GM12878 (cell line): ENCODE results near the gene PCDHGB6. TPM values are rescaled to one million over a fixed set of nuclear protein-coding genes. Genes with fewer than 3 reads are reported as not detected.
"Not testable (repeated sequence)": the region's sequence is repeated elsewhere in the genome, so short reads cannot be mapped to it uniquely, and the experiment has no call there.

Experiments used
- ATAC-seq: fragments of 200-7000 bp; cut with Tn5 transposase; 3 replicates; pipeline ENCODE4 v1.9.1; 2020; ENCODE audit warnings: mild to moderate bottlenecking, moderate library complexity
- BruUV-seq: library from RNA; stranded (reverse); fragments of 400-500 nt; replicated peaks from 2 replicates; lab custom pipeline; 2021; lab: Mats Ljungman, UMichigan
- CTCF ChIA-PET: fragments of 300-600 bp; sonication (Branson Sonifier 250); formaldehyde crosslinking; extraction: SDS; loops from one replicate; lab custom pipeline; 2021; ENCODE audit warnings: inconsistent platforms; lab: Yijun Ruan, JAX
- POLR2A ChIA-PET: fragments of 350-600 bp; formaldehyde crosslinking; extraction: SDS; loops from one replicate; lab custom pipeline; 2021; ENCODE audit warnings: inconsistent platforms; lab: Charles Lee
- RAD21 ChIA-PET: fragments of 300-600 bp; sonication (Branson Sonifier 250); formaldehyde crosslinking; loops from one replicate; lab custom pipeline; 2023; ENCODE audit warnings: antibody characterized with exemption; ENCODE audit not compliant: unreplicated experiment; lab: Charles Lee
- SMC1A ChIA-PET: fragments of 300-600 bp; sonication (Branson Sonifier 250); formaldehyde crosslinking; loops from one replicate; lab custom pipeline; 2023; ENCODE audit not compliant: unreplicated experiment, uncharacterized antibody; lab: Charles Lee
- DNase-seq: peaks from one replicate; pipeline ENCODE4 v3.0.0-alpha.2; 2011; ENCODE audit warnings: low read depth, low spot score
- FAIRE-seq: peaks from 3 replicates; lab custom pipeline; 2011; peaks lifted over from hg19 to GRCh38; lab: Jason Lieb, UNC
- H2AFZ ChIP-seq: 2 replicates; pipeline ENCODE4 v1.6.0; 2011; ENCODE audit warnings: low read depth, low read length, control low read depth; ENCODE audit not compliant: control insufficient read depth
- H3K27ac ChIP-seq: 2 replicates; pipeline ENCODE4 v1.5.1; 2011; ENCODE audit warnings: control low read depth; ENCODE audit not compliant: control insufficient read depth, insufficient read depth
- H3K27me3 ChIP-seq, 2 experiments: replicated peaks in 1 of 2; 2 replicates each; pipeline versions ENCODE4 v1.6.0 to v1.6.1; 2011; ENCODE audit warnings: low read length in 1 of 2; ENCODE audit not compliant: control insufficient read depth in 2 of 2, insufficient read depth in 2 of 2
- H3K36me3 ChIP-seq, 2 experiments: 2 replicates each; pipeline ENCODE4 v1.5.1; 2011; ENCODE audit warnings: low read length in 1 of 2; ENCODE audit not compliant: control insufficient read depth in 2 of 2, insufficient read depth in 2 of 2
- H3K4me1 ChIP-seq: 2 replicates; pipeline ENCODE4 v1.6.1; 2011; ENCODE audit warnings: mild to moderate bottlenecking, low read length, moderate library complexity, mixed read lengths; ENCODE audit not compliant: control insufficient read depth, insufficient read depth
- H3K4me2 ChIP-seq: 2 replicates; pipeline ENCODE4 v1.6.0; 2011; ENCODE audit warnings: control low read depth; ENCODE audit not compliant: control insufficient read depth, insufficient read depth
- H3K4me3 ChIP-seq: fragments of 200-600 bp; sonication (generic); 2 replicates; pipeline ENCODE4 v1.5.1; 2016
- H3K79me2 ChIP-seq: 2 replicates; pipeline ENCODE4 v1.6.0; 2011; ENCODE audit warnings: low read length; ENCODE audit not compliant: control insufficient read depth, insufficient read depth
- H3K9ac ChIP-seq: 2 replicates; pipeline ENCODE4 v1.8.0; 2011; ENCODE audit warnings: low read length, control low read depth, mixed read lengths; ENCODE audit not compliant: control insufficient read depth, insufficient read depth
- H3K9me3 ChIP-seq: replicated peaks from 3 replicates; pipeline ENCODE4 v1.5.1; 2011; ENCODE audit warnings: mild to moderate bottlenecking, low read length; ENCODE audit not compliant: control insufficient read depth, insufficient read depth
- H4K20me1 ChIP-seq: 2 replicates; pipeline ENCODE4 v1.6.0; 2011; ENCODE audit not compliant: control insufficient read depth, insufficient read depth
- WGBS: methylation state at CpG from one replicate; pipeline ENCODE4 v1.1.6; 2016; ENCODE audit warnings: low lambda C conversion rate; ENCODE audit not compliant: insufficient replicate concordance, insufficient coverage; ENCODE audit errors: missing lambda C conversion rate; 5-methylcytosine and 5-hydroxymethylcytosine counted together
- in situ Hi-C: fragments of 300-500 bp; cut with MboI; formaldehyde crosslinking; loops from 9 replicates; pipeline ENCODE4 v1.14.3; 2018; ENCODE audit warnings: mixed read lengths
- intact Hi-C: fragments of 100-400 bp; cut with micrococcal nuclease; formaldehyde crosslinking; loops from one replicate; pipeline ENCODE4 v1.14.2; 2022; ENCODE audit not compliant: unreplicated experiment
- polyA plus RNA-seq, 11 experiments: library from polyadenylated mRNA; depleted of rRNA in 4 of 11; unstranded in 6 of 11; stranded (reverse) in 5 of 11; fragments of >200 nt; fragmentation: Nextera tagmentation in 4 of 11; fragmentation: Illumina TruSeq in 1 of 11; extraction: Ambion mirVana in 4 of 11; extraction: Trizol in 1 of 11; gene quantifications; 1 replicate in 1 of 11; 2 replicates in 10 of 11; pipeline versions ENCODE4 v1.2.1 to v1.2.3, GENCODE V29; 2011 to 2016; ENCODE audit warnings: inconsistent platforms in 2 of 11, missing spikeins in 2 of 11, low read depth in 1 of 11
- total RNA-seq, 4 experiments: library from RNA; depleted of rRNA in 3 of 4; stranded (reverse); fragments of >200 nt in 3 of 4; fragmentation: Illumina TruSeq in 1 of 4; extraction: Trizol in 1 of 4; gene quantifications; 2 replicates each; pipeline versions ENCODE4 v1.2.1 to v1.2.3, GENCODE V29; 2013 to 2021

PCDHGB6 gene
- total and polyA plus RNA-seq, 10 of the 15 experiments (the other 5 are each of a cell fraction or from before 2014, with no cell fraction given): 0.07 to 1.0 (median 0.31) TPM

- POLR2A ChIA-PET, H2AFZ ChIP-seq, in situ Hi-C loops, H3K4me3 ChIP-seq, intact Hi-C loops, FAIRE-seq, RAD21 ChIA-PET, ATAC-seq, H3K27ac ChIP-seq, H3K79me2 ChIP-seq, DNase-seq, H3K9ac ChIP-seq, H3K36me3 ChIP-seq, H3K4me1 ChIP-seq, H4K20me1 ChIP-seq, H3K4me2 ChIP-seq, H3K27me3 ChIP-seq, BruUV-seq: not testable (repeated sequence)
- ChIA-PET CTCF (interaction anchor here (2.6 to 2.9 kb wide), 2 partner anchors 11 to 131 kb away, joined by 36 to 46 read pairs; partner anchors contain the start of gene PCDHGA11), SMC1A (interaction anchor here (0.6 kb wide), 1 partner anchor 92 kb away, joined by 3 read pairs; no protein-coding TSS in a partner anchor)
- peaks cover 16% of the 10 kb centered on the region; the same call in 2 of the 3 replicates for H3K9me3 ChIP-seq
- WGBS: 99% methylated on average over 16 of the region's 38 CpGs
Observed at GRCh38 chr5:141432308-141432707, 24.5 kb downstream of the PCDHGB6 start.

- DNase-seq, CTCF ChIA-PET, H3K9ac ChIP-seq, H3K79me2 ChIP-seq, FAIRE-seq, POLR2A ChIA-PET, H3K36me3 ChIP-seq, H3K27ac ChIP-seq, intact Hi-C loops, RAD21 ChIA-PET, ATAC-seq, H2AFZ ChIP-seq, H3K4me3 ChIP-seq, H3K4me1 ChIP-seq, in situ Hi-C loops, H3K4me2 ChIP-seq, BruUV-seq, H4K20me1 ChIP-seq, SMC1A ChIA-PET, H3K27me3 ChIP-seq: not testable (repeated sequence)
- WGBS: 80% methylated on average over 22 of the region's 29 CpGs
- H3K9me3 ChIP-seq: peaks cover 13% of the 10 kb centered on the region; the same call in 2 of the 3 replicates
Observed at GRCh38 chr5:141432726-141433125, 24.9 kb downstream of the PCDHGB6 start.
